Measurements from ENCODE around the gene LRRC37B. TPM values are rescaled to one million over a fixed set of nuclear protein-coding genes. Genes with fewer than 3 reads are reported as not detected.
A peak's percentile ranks its signal among the peaks of the same experiment; 100 is the strongest.
"Not testable (repeated sequence)": the region's sequence is repeated elsewhere in the genome, so short reads cannot be mapped to it uniquely, and the experiment has no call there.

Gene LRRC37B
- total RNA-seq, 1 experiment from 2014 or later: 19.1 TPM

DNA sequence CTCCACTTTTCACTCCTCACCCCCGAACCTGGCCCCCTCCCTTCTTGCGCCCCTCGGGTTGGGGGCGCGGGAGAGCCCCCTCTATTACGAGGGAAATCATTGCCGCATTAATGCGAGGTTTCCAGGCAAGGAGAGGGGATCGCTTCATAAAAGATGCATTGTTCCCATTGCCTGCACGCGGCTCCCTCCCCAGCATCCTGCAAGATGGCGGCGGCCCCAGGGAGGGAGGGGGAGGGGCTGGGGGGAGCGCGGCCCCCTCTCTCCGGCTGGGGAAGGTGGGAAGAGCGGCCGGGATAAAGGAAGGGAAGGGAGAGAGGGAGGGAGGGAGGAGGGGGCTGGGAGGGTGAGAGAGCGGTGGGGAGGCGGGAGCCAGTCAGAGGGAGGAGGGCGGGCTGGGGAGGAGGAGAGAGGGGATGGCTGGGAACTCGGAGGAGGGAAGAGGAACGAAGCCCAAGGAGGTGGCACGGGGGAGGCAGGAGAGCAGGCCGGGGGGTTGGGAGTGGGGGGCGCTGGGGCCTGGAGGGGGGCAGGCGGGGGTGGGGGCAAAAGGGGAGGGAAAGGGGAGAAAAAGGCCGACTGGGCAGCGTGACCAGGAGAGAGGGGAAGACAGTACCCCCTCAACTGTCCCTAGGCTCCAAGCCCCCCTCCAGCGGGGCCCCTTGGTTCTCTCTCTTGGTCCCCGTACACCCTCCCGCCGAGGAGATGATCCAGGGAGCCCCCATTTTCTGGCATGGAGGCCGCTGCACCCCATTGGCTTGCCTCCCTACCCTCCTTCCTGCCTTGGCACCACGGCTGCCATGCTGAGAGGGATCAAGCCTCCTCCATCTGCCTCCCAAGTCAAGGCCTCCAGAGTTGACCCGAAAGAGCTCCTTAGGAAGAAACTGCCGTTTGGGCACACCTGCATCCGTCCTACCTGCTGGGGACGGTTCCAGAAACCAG is 77.1 kb downstream of the LRRC37B start:
- no CpG with 5 or more reads among the region's 39 CpGs for WGBS (ENCODE audit: extremely low coverage, insufficient read length, low lambda C conversion rate)
- not testable (repeated sequence) for H2BK20ac ChIP-seq (ENCODE audit: low read depth, low read length, poor library complexity, severe bottlenecking); H3K27me3 Mint-ChIP-seq (ENCODE audit: low read depth); H3K14ac ChIP-seq (ENCODE audit: insufficient read depth, low read length); H3K9ac ChIP-seq (ENCODE audit: extremely low read depth, insufficient read length, low read length); H2BK120ac ChIP-seq (ENCODE audit: low read depth, low read length, poor library complexity, severe bottlenecking); H3K9me3 Mint-ChIP-seq; H3K79me2 ChIP-seq (ENCODE audit: insufficient read depth, low read length); H3K4me1 Mint-ChIP-seq; H4K5ac ChIP-seq (ENCODE audit: insufficient read length, low read depth, low read length); H3K9me3 ChIP-seq (ENCODE audit: control insufficient read depth, low read depth, low read length); H3K56ac ChIP-seq (ENCODE audit: insufficient read length, low read depth, low read length); H3K4ac ChIP-seq (ENCODE audit: low read depth, low read length); H3K4me1 ChIP-seq (ENCODE audit: insufficient read depth, low read length); H3K4me2 ChIP-seq (ENCODE audit: insufficient read depth, insufficient read length, low read length); H3K27ac ChIP-seq (ENCODE audit: insufficient read length, low read depth, low read length); H3K36me3 Mint-ChIP-seq (ENCODE audit: insufficient read depth in 1 of 3, low read depth in 3 of 3); H2BK12ac ChIP-seq (ENCODE audit: insufficient read length, low read depth, low read length); H3K23me2 ChIP-seq (ENCODE audit: insufficient read length, low read depth, low read length, poor library complexity, severe bottlenecking); H2AK5ac ChIP-seq (ENCODE audit: insufficient read length, low read length); H2BK15ac ChIP-seq (ENCODE audit: low read depth, low read length); H3K79me1 ChIP-seq (ENCODE audit: insufficient read depth, low read depth, low read length, poor library complexity, severe bottlenecking); H2AFZ ChIP-seq (ENCODE audit: low read length); H3K18ac ChIP-seq (ENCODE audit: insufficient read length, low read depth, low read length); H4K8ac ChIP-seq (replicated peaks; ENCODE audit: insufficient read length, low read depth, low read length); H4K20me1 ChIP-seq (ENCODE audit: control insufficient read depth, insufficient read depth, insufficient read length); H4K91ac ChIP-seq (ENCODE audit: insufficient read length, low read depth, low read length); H3K27me3 ChIP-seq (ENCODE audit: insufficient read depth, low read length); H3K23ac ChIP-seq (ENCODE audit: insufficient read length, low read depth, low read length); H3T11ph ChIP-seq (ENCODE audit: low read length); H2BK5ac ChIP-seq (ENCODE audit: insufficient read length, low read length)
- peak overlapping the region; percentile 71 to 74 for H3K4me3 Mint-ChIP-seq
- peak; percentile 93 for DNase-seq
- H3K27ac Mint-ChIP-seq: peak overlapping the region; percentile 61 to 86 (median 77); a peak in 3 of 7 replicates

DNA sequence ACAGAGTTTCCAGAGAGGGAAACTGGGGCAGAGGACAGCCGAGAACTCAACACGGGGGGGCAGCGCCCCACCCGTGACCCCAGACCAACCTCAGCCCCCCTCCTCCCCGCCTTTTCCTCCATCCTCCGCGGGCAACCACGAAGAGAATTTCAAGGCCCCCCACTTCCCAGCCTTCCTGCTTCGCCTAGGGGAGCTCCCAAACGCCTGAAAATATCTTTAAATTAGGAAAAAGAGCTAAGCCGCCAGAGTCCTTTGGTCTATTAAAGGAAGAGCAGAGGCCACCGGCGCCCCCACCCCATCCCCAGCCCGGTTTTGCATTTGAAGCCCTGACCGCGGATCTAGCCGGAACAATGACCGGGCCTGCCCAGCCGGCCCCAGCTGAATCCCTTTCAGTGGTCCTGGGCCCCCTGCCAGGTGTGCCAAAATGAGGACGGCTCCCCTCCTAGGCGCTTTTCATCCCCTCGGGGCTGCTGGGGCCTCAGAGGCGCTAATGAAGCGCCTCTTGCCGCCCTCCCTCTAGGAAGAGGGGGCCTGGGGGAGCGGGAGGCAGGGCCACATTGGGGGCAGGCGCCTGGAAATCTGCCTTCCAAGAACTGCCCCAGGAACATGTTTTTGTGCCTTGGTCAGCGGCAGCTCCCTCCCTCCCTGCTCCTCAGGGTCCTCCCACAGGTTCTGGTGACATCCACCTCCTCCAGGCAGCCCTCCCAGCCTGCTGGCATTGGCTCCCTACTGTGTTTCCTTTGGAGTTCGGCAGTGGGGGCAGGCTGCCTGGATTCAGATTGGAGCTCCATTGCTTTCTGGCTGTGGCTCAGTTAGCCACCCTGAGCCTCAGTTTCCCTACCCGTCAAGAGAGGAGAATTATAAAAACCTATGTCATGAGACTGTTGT is 78.0 kb downstream of the LRRC37B start:
- not testable (repeated sequence) for H3K27me3 Mint-ChIP-seq (ENCODE audit: low read depth); H2BK5ac ChIP-seq (ENCODE audit: insufficient read length, low read length); H3T11ph ChIP-seq (ENCODE audit: low read length); H3K56ac ChIP-seq (ENCODE audit: insufficient read length, low read depth, low read length); H4K8ac ChIP-seq (replicated peaks; ENCODE audit: insufficient read length, low read depth, low read length); H3K4me1 Mint-ChIP-seq; H2AK5ac ChIP-seq (ENCODE audit: insufficient read length, low read length); H4K91ac ChIP-seq (ENCODE audit: insufficient read length, low read depth, low read length); H3K9me3 Mint-ChIP-seq; H2AFZ ChIP-seq (ENCODE audit: low read length); H4K20me1 ChIP-seq (ENCODE audit: control insufficient read depth, insufficient read depth, insufficient read length); H3K23ac ChIP-seq (ENCODE audit: insufficient read length, low read depth, low read length); H3K9ac ChIP-seq (ENCODE audit: extremely low read depth, insufficient read length, low read length); H3K23me2 ChIP-seq (ENCODE audit: insufficient read length, low read depth, low read length, poor library complexity, severe bottlenecking); H3K27me3 ChIP-seq (ENCODE audit: insufficient read depth, low read length); H3K4me1 ChIP-seq (ENCODE audit: insufficient read depth, low read length); H3K36me3 Mint-ChIP-seq (ENCODE audit: insufficient read depth in 1 of 3, low read depth in 3 of 3); H3K14ac ChIP-seq (ENCODE audit: insufficient read depth, low read length); H4K5ac ChIP-seq (ENCODE audit: insufficient read length, low read depth, low read length); H3K18ac ChIP-seq (ENCODE audit: insufficient read length, low read depth, low read length); H3K9me3 ChIP-seq (ENCODE audit: control insufficient read depth, low read depth, low read length); H3K79me1 ChIP-seq (ENCODE audit: insufficient read depth, low read depth, low read length, poor library complexity, severe bottlenecking); H2BK15ac ChIP-seq (ENCODE audit: low read depth, low read length); H3K4ac ChIP-seq (ENCODE audit: low read depth, low read length); H3K79me2 ChIP-seq (ENCODE audit: insufficient read depth, low read length); H2BK12ac ChIP-seq (ENCODE audit: insufficient read length, low read depth, low read length); H2BK20ac ChIP-seq (ENCODE audit: low read depth, low read length, poor library complexity, severe bottlenecking); H2BK120ac ChIP-seq (ENCODE audit: low read depth, low read length, poor library complexity, severe bottlenecking)
- peak; percentile 77 for DNase-seq
- peak overlapping the region; percentile 52 for H3K27ac ChIP-seq (ENCODE audit: insufficient read length, low read depth, low read length)
- no CpG with 5 or more reads among the region's 30 CpGs for WGBS (ENCODE audit: extremely low coverage, insufficient read length, low lambda C conversion rate)
- H3K4me3 Mint-ChIP-seq: peak overlapping the region; percentile 57 to 74
- H3K4me2 ChIP-seq (ENCODE audit: insufficient read depth, insufficient read length, low read length): peak overlapping the region; percentile 46
- H3K27ac Mint-ChIP-seq: peak overlapping the region; percentile 86 to 98 (median 95); a peak in 6 of 7 replicates

All from H9 (cell line).